GM21717 (cell line): ENCODE measurements around the gene PPP1R13L.
A peak's percentile ranks its signal among the peaks of the same experiment; 100 is the strongest.

Source experiments
- ATAC-seq: cut with Tn5 transposase; IDR thresholded peaks from one replicate; pipeline ENCODE4 v1.9.1; 2021; ENCODE audit warnings: mild to moderate bottlenecking, moderate library complexity; ENCODE audit not compliant: unreplicated experiment

The PPP1R13L gene, protein sequence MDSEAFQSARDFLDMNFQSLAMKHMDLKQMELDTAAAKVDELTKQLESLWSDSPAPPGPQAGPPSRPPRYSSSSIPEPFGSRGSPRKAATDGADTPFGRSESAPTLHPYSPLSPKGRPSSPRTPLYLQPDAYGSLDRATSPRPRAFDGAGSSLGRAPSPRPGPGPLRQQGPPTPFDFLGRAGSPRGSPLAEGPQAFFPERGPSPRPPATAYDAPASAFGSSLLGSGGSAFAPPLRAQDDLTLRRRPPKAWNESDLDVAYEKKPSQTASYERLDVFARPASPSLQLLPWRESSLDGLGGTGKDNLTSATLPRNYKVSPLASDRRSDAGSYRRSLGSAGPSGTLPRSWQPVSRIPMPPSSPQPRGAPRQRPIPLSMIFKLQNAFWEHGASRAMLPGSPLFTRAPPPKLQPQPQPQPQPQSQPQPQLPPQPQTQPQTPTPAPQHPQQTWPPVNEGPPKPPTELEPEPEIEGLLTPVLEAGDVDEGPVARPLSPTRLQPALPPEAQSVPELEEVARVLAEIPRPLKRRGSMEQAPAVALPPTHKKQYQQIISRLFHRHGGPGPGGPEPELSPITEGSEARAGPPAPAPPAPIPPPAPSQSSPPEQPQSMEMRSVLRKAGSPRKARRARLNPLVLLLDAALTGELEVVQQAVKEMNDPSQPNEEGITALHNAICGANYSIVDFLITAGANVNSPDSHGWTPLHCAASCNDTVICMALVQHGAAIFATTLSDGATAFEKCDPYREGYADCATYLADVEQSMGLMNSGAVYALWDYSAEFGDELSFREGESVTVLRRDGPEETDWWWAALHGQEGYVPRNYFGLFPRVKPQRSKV

DNA sequence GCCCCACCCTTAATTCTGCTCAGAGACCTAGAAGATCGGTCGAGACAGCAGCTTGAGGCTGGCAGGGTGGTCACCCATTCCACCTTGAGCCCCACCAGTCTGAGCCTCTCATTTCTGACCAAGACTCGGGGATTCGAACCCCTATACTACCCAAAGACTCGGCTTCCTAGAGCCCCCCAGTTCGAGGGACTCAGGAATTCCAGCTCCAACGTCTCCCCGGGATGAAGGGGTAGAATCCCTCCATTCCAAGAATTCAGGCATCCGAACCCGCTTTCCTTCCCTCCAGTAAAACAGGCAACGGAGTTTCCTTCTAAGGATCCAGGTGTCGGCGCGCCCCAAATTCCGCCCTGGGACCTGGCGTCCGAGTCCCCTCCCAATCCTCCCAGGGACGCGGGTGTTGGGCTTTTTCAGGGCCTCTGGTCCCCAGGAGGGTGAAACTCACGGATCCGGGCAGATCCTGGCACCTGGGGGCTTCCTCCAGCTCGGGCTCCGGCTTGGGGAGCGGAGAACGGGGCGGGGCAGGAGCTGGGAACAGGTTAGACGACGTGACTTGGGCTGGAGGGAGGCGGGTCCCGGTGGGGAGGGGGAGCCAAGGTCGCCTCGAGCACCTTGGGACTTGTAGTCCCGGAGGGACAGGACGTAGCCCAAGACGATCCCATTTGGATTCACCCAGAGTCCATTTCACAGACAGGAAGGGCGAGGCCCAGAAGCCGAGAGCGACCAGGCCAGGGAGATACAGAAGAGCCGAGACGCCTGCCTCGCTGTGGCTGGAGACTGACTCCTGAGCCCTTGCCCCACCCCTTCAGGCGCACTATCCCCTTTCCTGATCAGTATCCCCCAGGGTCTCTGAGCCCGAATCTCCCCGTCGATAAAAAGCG lies at the start of gene PPP1R13L:
Gene PPP1R13L (minus strand): TSS at position 513 of the 878 bp plus-strand sequence. CDS start 6,751 bp downstream, outside the sequence.
- ATAC-seq = no peak

DNA sequence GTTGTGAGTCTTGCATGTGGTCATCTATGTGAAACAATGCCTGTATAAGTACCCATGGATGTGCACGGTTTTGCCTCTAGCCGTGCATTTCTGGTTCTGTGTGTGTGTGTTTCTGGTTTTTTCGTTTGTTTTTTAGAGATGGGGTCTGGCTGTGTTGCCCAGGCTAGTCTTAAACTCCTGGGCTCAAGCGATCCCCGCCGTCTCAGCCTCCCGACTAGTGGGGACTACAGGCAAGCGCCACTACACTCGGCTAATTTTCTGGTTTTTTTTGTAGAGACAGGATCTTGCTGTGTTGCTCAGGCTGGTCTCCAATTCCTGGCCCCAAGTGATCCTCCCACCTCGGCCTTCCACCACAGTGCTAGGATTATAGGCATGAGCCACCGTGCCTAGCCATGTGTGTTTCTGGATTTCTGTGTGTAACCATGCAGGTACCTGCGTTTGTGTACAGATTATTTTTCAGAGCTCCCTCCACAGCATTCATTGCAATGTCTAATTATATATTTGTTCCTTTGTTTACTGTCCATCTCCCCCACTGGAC lies 47.0 kb upstream of the PPP1R13L start:
- ATAC-seq = no peak

DNA sequence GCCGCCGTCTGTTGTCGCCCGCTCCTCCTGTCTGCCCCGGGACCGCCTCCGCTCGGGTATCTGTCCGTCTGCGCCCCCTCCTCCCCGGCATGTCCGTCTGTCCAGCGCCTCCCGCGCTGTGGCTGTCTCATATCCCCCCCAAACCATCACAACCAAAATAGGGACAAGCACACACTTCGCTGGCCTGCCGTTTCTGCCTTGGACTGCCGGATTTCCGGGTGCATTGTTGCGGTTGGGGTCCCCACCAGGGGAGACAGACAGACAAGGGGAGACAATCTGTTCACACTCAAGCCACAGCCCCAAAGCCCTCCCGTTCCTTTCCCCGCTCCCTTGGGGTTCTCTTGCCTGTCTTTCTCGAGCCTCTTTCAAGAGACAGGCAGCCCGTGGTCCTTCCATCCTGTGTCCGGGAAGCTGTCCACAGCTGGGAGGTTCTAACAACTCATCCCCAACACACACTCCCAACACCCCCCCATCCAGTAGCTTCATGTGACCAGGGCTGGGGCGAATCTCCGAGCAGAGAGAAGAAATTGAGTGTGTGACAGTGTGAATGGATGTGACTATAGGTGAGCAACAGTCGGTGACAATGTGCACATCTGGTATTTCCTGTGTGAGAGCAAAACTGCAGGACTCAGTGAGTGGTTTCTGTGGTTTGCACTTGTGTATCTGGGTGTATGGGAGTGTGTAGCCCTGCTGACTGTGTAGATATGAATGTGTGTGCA lies 46.4 kb upstream of the PPP1R13L start:
- ATAC-seq = peak; percentile 19

DNA sequence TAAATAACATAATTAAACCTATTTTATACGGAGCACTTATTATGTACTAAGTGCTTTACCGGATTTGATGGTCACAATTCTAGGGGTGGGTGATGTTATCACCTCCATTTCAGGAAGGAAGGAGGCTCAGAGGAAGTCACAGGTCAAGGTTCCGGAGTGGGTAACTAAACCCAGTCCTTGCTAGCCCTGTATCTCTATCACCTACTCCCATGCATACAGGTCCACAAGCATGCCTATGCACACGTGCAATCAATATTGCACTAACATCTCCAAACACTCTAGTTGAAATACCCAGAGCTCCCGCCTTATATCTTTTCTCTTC lies 45.1 kb upstream of the PPP1R13L start:
- peak; percentile 13 for ATAC-seq

DNA sequence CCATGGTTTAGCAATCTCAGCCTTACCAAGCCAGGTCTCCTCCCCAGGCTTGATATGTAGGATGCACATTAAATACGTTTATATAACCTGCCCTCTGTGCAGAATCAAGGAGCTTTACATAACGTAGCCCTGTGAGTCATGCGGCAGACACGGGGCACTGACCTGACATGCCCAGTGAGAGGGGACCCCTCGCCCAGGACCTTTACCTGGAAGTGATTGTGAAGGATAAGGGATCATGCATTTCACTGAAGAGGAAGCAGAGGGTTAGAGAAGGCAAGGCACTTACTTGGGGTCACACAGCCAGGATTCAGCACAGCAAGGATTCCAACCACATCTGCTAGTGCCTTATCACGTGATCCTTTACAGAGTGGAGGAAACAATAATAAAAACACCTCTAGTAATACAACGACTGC lies 44.0 kb upstream of the PPP1R13L start:
- ATAC-seq = no peak

DNA sequence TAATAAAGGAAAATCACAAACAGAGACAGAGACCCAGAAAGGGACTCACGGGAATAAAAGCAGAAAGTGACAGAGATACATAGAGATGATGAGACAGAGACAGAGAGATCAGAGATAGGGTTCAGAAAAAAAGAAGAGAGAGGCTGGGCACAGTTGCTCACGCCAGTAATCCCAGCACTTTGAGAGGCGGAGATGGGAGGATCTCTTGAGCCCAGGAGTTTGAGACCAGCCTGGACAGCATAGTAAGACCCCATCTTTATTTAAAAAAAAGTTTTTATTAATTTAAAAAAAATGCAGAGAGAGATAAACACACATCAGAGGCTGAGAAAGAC lies 43.5 kb upstream of the PPP1R13L start:
- ATAC-seq = no peak

DNA sequence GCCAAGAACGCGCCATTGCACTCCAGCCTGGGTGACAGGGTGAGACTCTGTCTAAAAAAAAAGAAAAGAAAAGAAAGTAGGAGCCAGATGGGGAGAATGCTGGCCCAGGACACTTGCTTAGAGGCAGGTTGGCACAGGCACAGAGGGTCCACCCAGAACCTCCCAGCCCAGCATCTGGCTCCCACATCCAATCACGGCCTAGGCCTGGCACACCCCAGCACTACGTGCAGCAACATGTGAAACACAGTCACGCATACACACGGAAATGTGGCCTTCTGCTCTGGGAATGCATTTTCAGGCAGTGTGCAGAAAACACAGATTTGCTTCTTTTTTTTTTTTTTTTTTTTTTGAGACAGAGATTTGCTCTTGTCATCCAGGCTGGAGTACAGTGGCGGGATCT lies 42.1 kb upstream of the PPP1R13L start:
- ATAC-seq = no peak

DNA sequence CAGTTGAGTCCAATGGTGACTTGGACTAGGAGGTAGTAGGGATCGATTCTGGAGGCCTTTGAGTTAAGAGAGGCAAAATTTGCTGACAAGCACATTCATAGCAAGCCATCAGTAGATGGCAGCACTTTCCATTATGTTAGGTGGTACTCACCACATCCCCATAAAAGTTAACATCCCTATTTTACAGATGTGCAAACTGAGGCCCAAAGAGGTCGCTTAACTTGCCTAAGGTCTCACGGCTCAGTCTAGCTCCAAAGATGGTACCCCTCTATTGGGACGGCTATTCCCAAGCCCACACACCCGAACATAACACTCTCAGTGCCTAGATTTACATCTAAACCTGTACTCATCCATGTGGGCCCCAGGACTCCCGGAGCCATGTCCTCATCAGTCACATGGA lies 41.4 kb upstream of the PPP1R13L start:
- ATAC-seq = no peak

DNA sequence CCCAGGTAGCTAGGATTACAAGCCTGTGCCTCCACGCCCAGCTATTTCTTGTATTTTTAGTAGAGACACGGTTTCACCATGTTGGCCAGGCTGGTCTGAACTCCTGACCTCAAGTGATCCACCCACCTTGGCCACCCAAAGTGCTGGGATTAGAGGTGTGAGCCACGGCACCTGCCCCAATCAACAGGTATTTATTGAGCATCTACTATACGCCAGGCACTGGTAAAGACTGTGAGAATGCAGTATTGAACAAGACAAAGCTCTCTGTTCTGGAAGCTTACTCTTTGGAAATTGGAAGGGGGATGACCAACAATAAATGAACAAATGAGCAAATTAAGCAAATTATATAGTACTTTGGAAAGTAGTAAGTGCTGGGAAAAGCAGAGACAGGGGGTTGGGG lies 40.3 kb upstream of the PPP1R13L start:
- ATAC-seq = no peak

DNA sequence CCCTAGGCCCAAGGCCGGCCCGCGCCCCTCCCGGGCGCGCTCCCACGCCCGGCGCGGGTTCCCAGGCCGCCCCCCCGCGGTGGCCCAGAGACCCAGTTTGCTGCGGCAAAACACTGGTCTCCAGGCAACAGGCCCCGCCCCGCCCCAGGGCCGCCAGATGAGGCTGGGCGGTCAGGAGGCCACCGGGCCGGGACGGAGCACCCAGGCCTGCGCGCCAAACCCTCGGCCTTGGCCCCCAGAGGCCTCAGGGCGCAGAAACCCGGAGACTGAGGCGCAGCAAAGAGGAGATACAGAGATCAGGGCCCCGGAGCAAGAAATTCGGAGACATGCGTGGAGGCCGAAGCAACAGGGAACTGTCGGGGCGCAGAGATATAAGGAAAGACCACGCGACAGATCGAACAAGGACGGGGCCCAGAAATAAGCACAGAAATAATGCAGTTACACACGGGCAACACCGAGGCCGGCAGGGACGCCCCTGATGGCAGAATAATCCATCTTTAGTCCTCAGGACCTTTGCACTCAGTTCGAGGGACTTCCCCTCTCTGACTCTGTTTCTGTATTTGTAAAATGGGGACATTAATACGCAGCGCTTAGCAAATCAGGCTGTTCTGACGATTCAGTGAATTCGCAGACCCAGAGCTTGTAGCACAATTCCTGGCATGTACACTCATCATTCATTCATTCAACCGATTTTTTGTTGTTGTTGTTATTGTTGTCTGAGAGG lies 39.6 kb upstream of the PPP1R13L start:
- ATAC-seq = peak; percentile 30

DNA sequence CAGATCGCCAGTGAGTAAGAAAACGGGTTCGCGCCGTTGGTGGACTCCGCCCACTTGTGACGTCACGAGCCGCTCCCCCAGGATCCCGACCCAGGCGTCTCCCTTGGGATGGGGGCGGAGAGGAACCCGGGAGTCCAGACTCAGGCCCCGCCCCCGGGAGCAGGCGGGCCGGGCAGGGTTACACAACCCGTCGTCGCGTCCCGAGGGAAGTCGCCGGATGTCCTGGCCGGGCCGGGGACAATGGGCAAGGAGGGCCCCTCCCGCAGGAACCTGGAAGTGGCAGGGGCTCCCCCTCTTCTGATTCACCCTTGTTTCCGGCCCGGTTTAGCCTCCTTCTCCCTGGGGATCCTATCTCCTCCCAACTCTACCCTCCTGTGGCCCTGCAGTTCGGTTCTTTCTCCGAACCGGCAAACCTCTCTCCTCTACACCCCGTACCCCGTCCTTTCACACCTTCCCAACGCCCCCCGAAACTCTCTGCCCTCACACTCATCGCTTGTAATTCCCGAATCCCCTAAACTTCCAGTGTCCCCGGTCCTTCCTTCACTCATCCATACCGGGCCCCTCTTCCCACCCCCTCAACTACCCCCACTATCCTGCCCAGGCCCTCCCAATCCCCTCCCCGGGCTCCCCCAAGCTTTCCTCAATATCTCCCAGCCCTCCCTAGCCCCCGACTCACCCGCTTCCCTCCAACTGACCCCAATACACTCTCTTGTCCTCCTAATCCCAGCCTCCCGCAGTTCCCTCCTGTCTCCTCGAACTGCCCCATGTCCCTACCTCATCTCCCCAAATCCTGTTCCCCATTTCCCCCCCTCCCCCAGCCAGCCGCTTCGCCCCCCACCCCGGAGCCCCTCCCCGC lies 38.8 kb upstream of the PPP1R13L start:
- ATAC-seq = no peak

DNA sequence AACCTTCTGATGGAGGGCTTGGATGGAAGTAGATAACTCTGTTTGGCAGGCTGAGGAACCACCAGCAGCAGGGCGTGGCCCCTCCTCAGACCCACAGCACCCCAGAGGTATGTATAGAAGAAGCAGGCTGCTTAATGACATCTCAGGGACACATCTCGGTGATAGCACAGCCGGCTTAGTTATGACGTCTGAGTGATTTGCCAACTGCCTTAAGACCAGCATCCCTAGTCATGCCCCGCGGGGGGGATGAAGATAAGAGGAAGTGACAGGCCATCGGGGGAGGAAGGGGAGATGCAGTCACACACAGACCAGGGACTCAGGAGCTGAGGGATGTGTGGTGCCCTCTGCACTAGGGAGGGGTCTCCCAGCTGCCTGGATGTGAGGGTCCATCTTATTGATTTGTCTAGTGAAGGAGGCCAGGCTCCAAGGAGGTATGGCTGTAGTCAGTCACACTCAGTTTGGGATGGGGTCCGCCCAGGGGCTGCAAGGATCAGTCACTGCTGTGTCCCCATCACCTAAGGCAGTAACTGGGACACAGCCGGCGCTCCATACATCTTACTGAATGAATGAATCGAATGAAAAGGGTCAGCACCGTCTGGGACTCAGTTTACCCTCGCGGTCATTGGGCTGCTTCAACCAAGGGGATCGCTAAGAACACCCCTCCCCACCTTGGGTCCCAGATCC lies 38.1 kb upstream of the PPP1R13L start:
- no peak for ATAC-seq

DNA sequence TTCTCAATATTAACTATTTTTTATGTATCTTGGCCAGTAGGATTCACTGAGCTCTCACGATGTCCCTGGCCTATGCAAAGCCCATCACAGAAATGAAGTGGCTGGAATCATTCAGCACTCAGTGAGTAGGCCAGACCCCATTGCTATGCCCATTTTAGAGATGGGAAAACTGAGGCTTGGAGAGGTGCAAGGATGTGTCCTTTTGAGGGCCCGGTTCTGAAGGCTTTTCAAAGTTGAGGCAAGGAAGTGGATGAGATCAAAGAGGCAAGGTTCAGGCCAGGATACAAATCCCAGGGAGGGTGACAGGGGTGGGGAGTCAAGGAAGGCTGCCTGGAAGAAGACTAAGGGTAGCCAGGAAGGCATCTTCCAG lies 37.5 kb upstream of the PPP1R13L start:
- no peak for ATAC-seq

DNA sequence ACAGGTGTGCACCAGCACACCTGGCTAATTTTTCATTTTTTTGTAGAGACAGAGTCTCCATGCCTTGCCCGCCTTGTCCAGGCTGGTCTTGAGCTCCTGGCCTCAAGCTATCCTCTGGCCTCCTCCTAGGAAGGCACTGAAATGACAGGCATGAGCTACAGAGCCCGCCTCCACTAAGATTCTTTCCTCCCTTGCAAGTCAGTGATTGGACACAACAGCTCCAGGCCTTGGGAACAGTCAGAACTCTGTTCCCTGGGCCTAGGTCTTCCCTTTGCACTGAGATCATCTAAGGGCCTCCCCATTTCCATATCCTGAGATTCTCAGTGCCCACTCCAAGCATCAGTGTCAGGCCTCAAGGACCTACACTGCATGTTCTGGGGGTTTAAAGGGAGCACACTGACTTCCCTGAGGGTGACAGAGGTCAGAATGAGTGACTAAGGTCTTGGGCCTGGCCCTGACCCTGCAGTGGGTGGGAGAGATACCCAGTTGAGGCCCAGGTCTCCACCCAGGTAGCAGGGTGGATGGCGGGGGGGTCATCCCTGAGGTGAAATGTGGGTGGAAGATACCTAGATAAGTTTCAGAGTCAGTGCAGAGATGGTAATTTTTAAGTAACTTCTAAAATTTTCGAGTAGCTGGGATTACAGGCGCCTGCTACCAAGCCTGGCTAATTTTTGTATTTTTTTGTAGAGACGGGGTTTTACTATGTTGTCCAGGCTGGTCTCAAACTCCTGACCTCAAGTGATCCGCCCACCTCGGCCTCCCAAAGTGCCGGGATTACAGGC lies 36.2 kb upstream of the PPP1R13L start:
- no peak for ATAC-seq

DNA sequence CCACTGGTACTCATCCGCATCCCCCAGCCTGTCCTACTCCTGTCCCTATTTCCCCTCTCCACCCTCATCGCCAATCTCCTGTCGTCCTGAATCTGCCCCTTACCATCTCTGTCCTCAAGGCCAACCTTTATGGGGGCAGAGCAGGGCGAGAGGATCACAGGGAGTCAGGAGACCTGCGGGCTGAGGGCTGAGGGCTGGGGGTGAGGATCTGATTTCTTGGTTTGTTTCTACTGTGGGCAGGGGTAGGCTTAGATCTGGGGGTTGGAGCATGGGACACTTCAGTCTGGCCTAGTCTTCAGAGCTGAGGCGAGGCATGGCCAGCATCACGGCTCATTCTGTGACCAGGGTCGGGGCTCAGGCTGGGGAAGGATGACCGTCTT lies 35.4 kb upstream of the PPP1R13L start:
- no peak for ATAC-seq

DNA sequence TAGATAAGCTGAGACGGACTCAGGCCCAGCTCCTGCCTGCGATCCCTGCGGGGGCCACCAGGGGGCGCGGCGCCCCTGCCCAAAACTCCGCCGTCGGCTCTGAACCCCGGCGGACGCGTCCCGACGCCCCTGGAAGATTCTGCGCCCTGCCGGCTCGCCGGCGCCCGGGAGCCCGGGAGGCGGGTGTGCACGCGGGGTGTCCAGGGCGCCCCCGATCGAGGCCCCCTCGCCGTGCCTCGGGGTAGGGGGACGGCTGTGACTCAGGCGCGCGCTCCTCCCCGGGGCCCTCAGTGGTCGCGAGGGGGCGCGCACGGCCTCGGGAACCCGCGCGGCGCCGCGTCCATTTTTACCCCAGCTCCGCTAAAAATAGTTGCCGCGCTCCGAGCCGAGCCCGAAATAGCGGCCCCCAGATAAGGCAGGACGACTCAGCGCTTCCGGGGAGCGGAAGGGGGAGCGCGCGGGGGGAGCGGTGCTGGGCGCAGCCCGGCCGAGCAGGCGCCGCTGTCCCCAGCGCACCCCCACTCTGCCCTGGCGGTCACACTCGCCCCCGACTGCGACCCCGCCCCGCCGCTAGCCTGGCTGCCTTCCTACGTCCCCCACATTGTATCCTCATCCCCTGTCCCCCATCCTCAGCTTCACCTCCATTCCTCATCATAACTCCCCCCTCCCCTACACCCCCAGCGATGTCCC lies 34.8 kb upstream of the PPP1R13L start:
- peak; percentile 41 for ATAC-seq

DNA sequence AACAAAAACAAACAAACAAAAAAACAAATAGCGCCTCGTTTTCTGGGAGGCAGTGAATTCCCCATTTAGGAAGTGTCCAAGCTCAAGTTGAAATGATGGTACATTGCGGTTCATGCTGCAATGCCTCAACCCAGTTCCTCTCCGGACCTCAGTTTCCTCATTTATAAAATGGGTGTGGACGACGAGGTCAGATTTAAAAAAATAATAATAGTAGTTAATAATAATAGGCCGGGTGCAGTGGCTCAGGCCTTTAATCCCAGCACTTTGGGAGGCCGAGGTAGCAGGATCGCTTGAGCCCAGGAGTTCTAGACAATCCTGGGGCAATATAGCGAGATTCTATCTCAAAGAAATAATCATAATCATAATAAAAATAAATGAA lies 34.3 kb upstream of the PPP1R13L start:
- no peak for ATAC-seq
